Epithelial cell of esophagus (primary cell): ENCODE data around the gene NUMB.

Experiments used
- DNase-seq: peaks from one replicate; pipeline ENCODE4 v3.0.0; 2010; ENCODE audit warnings: low read depth
- H3K4me3 ChIP-seq: 2 replicates; pipeline ENCODE4 v1.5.1; 2011; ENCODE audit warnings: mild to moderate bottlenecking, low read length, control low read depth
- CTCF ChIP-seq: IDR thresholded peaks from 2 replicates; pipeline ENCODE4 v1.5.1; 2011; ENCODE audit warnings: low read depth, mild to moderate bottlenecking, low read length, control low read depth, inconsistent platforms; ENCODE audit not compliant: insufficient read depth; ENCODE audit errors: missing control alignments

Gene NUMB

GRCh38 chr14:73251516-73252215, 206.7 kb downstream of the NUMB start:
- no peak for TF ChIP-seq CTCF
- H3K4me3 ChIP-seq: no peak overlapping the region

GRCh38 chr14:73250781-73251500, 207.4 kb downstream of the NUMB start:
- TF ChIP-seq CTCF: no peak
- no peak for DNase-seq
- no peak overlapping the region for H3K4me3 ChIP-seq

More at GRCh38 chr14:73251516-73252215, 206.7 kb downstream of the NUMB start:
- no peak for DNase-seq

GRCh38 chr14:73250317-73250713, 208.0 kb downstream of the NUMB start:
- no peak for DNase-seq
- no peak for TF ChIP-seq CTCF
- H3K4me3 ChIP-seq: no peak overlapping the region

- no peak overlapping the region for H3K4me3 ChIP-seq
- no peak for DNase-seq
- TF ChIP-seq CTCF: no peak
These were observed 208.6 kb downstream of the NUMB start for GRCh38 chr14:73249564-73250316.

GRCh38 chr14:73249108-73249507, 209.2 kb downstream of the NUMB start:
- H3K4me3 ChIP-seq: no peak overlapping the region
- no peak for DNase-seq
- TF ChIP-seq CTCF: no peak

GRCh38 chr14:73248108-73248868, 210.1 kb downstream of the NUMB start:
- no peak for TF ChIP-seq CTCF
- peak; percentile 64 for DNase-seq

More at GRCh38 chr14:73248108-73248868, 210.1 kb downstream of the NUMB start:
- no peak overlapping the region for H3K4me3 ChIP-seq
